HepG2 (cell line): ENCODE measurements around the gene CSNK1D. TPM values are rescaled to one million over a fixed set of nuclear protein-coding genes. Genes with fewer than 3 reads are reported as not detected.

Source experiments
- AGO1 ChIP-seq: fragments of 200-400 bp; formaldehyde crosslinking; IDR thresholded peaks from 2 replicates; pipeline ENCODE4 v1.6.1; 2017; ENCODE audit warnings: mild to moderate bottlenecking, low read depth, low read length, moderate library complexity; ENCODE audit not compliant: poor library complexity, severe bottlenecking
- AKAP8 ChIP-seq: sonication (generic); formaldehyde crosslinking; IDR thresholded peaks from 2 replicates; pipeline ENCODE4 v1.5.1; 2020; ENCODE audit warnings: mild to moderate bottlenecking, missing genetic modification reagents
- ASH2L ChIP-seq: fragments of 300-600, 200-600 bp; sonication (generic); IDR thresholded peaks from 2 replicates; pipeline ENCODE4 v1.7.0; 2017; ENCODE audit warnings: low read depth, mild to moderate bottlenecking, moderate library complexity, mixed read lengths, low read length; ENCODE audit not compliant: insufficient read length
- CBFB ChIP-seq: sonication (generic); formaldehyde crosslinking; IDR thresholded peaks from 2 replicates; pipeline ENCODE4 v1.4.0; 2020; ENCODE audit warnings: missing genetic modification reagents
- GATAD1 ChIP-seq: IDR thresholded peaks from 2 replicates; pipeline ENCODE4 v1.6.1; 2016; ENCODE audit warnings: missing genetic modification reagents, missing compliant biosample characterization
- GMEB2 ChIP-seq: IDR thresholded peaks from 2 replicates; pipeline ENCODE4 v1.6.1; 2016; ENCODE audit warnings: missing biosample characterization, missing genetic modification reagents, low read depth
- HNF1A ChIP-seq, 2 experiments: sonication (generic) in 1 of 2; formaldehyde crosslinking in 1 of 2; IDR thresholded peaks; 2 replicates each; pipeline versions ENCODE4 v1.4.0 to v1.6.1; 2016 to 2020; ENCODE audit warnings: borderline replicate concordance in 1 of 2, low read depth in 1 of 2, mild to moderate bottlenecking in 1 of 2, missing genetic modification reagents in 1 of 2
- ISL2 ChIP-seq: sonication (generic); formaldehyde crosslinking; IDR thresholded peaks from 2 replicates; pipeline ENCODE4 v1.5.0; 2020; ENCODE audit warnings: missing genetic modification reagents
- MIER3 ChIP-seq: IDR thresholded peaks from 2 replicates; pipeline ENCODE4 v1.6.1; 2016; ENCODE audit warnings: missing compliant biosample characterization, borderline replicate concordance
- NFRKB ChIP-seq: fragments of 450-650 bp; IDR thresholded peaks from 2 replicates; pipeline ENCODE4 v1.6.1; 2017
- NR1H2 ChIP-seq: sonication (generic); formaldehyde crosslinking; IDR thresholded peaks from 2 replicates; pipeline ENCODE4 v1.8.1; 2022; ENCODE audit warnings: low read depth, missing genetic modification reagents, borderline replicate concordance
- RFXAP ChIP-seq: sonication (generic); formaldehyde crosslinking; IDR thresholded peaks from 2 replicates; pipeline ENCODE4 v1.4.0; 2020; ENCODE audit warnings: missing genetic modification reagents, borderline replicate concordance
- SAP130 ChIP-seq: IDR thresholded peaks from 2 replicates; pipeline ENCODE4 v1.6.1; 2016; ENCODE audit warnings: low read depth
- SP5 ChIP-seq: IDR thresholded peaks from 2 replicates; pipeline ENCODE4 v1.6.1; 2016; ENCODE audit warnings: low read depth, borderline replicate concordance
- ZBTB49 ChIP-seq: sonication (generic); formaldehyde crosslinking; IDR thresholded peaks from 2 replicates; pipeline ENCODE4 v1.4.0; 2020; ENCODE audit warnings: missing genetic modification reagents, borderline replicate concordance
- ZFP36L2 ChIP-seq: sonication (generic); formaldehyde crosslinking; IDR thresholded peaks from 2 replicates; pipeline ENCODE4 v1.4.0; 2020; ENCODE audit warnings: missing genetic modification reagents
- ZFYVE20 ChIP-seq: sonication (generic); formaldehyde crosslinking; IDR thresholded peaks from 2 replicates; pipeline ENCODE4 v1.8.0; 2023; ENCODE audit warnings: low read depth, mild to moderate bottlenecking, moderate library complexity, missing genetic modification reagents, borderline replicate concordance
- ZNF136 ChIP-seq: sonication (generic); formaldehyde crosslinking; IDR thresholded peaks from 2 replicates; pipeline ENCODE4 v1.8.1; 2022; ENCODE audit warnings: low read depth, mild to moderate bottlenecking, moderate library complexity, missing genetic modification reagents
- ZNF207 ChIP-seq: fragments of 450-650 bp; IDR thresholded peaks from 2 replicates; pipeline ENCODE4 v1.6.1; 2016; ENCODE audit warnings: antibody characterized with exemption, borderline replicate concordance
- ZNF329 ChIP-seq: sonication (generic); formaldehyde crosslinking; IDR thresholded peaks from 2 replicates; pipeline ENCODE4 v1.9.0; 2021; ENCODE audit warnings: low read depth, mild to moderate bottlenecking, missing genetic modification reagents
- ZNF747 ChIP-seq: sonication (generic); formaldehyde crosslinking; IDR thresholded peaks from 2 replicates; pipeline ENCODE4 v1.8.1; 2023; ENCODE audit warnings: missing genetic modification reagents, mild to moderate bottlenecking, borderline replicate concordance
- ZNF776 ChIP-seq: sonication (generic); formaldehyde crosslinking; IDR thresholded peaks from 2 replicates; pipeline ENCODE4 v1.4.0; 2020; ENCODE audit warnings: mild to moderate bottlenecking, missing genetic modification reagents
- polyA plus RNA-seq, 8 experiments: library from polyadenylated mRNA; depleted of rRNA in 3 of 8; stranded (reverse) in 7 of 8; unstranded in 1 of 8; fragments of >200 nt; fragmentation: Illumina TruSeq in 4 of 8; extraction: Trizol in 4 of 8; gene quantifications; 2 replicates each; pipeline versions ENCODE4 v1.2.1 to v1.2.3, GENCODE V29; 2011 to 2016; ENCODE audit warnings: low read depth in 4 of 8, missing spikeins in 1 of 8, mixed read lengths in 1 of 8; ENCODE audit not compliant: insufficient read depth in 1 of 8
- total RNA-seq, 5 experiments: library from RNA; depleted of rRNA; stranded (reverse); fragments of >200 nt; fragmentation: Illumina TruSeq; extraction: Trizol; gene quantifications; 2 replicates each; pipeline ENCODE4 v1.2.3, GENCODE V29; 2016; ENCODE audit warnings: low read depth in 1 of 5

Gene CSNK1D
- total and polyA plus RNA-seq, 2 of the 13 experiments (the other 11 are each of a cell fraction or from before 2014, with no cell fraction given): 31.5 to 128 TPM

GRCh38 chr17:82225368-82226029 is 48.0 kb downstream of the CSNK1D start (continued):
- TF ChIP-seq ASH2L: no peak
- no peak for TF ChIP-seq ZFP36L2
- no peak for TF ChIP-seq ZNF329
- TF ChIP-seq ZNF207: no peak
- TF ChIP-seq ISL2 (CRISPR knock-in tag): no peak
- peak; percentile 76; the same call in 1 of the 2 replicates for TF ChIP-seq ZNF747 (CRISPR knock-in tag)
- peak; percentile 91 for TF ChIP-seq SAP130
- TF ChIP-seq CBFB: peak; percentile 18; the same call in 1 of the 2 replicates
- no peak for TF ChIP-seq HNF1A (IDR thresholded peaks at IDR 0.05; ENCODE audit: low read depth)
- TF ChIP-seq HNF1A (CRISPR knock-in tag; IDR thresholded peaks at IDR 0.05; ENCODE audit: borderline replicate concordance): peak; percentile 51; the same call in 1 of the 2 replicates
- TF ChIP-seq ZBTB49 (CRISPR knock-in tag): no peak
- peak; percentile 84 for TF ChIP-seq SP5 (CRISPR knock-in tag)
- TF ChIP-seq MIER3 (CRISPR knock-in tag): peak; percentile 34; the same call in 1 of the 2 replicates
- no peak for TF ChIP-seq NR1H2 (CRISPR knock-in tag)
- no peak for TF ChIP-seq NFRKB
- TF ChIP-seq GMEB2 (CRISPR knock-in tag): no peak
- no peak; the same call in 1 of the 2 replicates for TF ChIP-seq AKAP8
- peak; percentile 86 for TF ChIP-seq ZNF136 (CRISPR knock-in tag)
- TF ChIP-seq ZNF776: no peak
- 0 out of 2 replicates have a peak, but pooled peaks have one; percentile 12 for TF ChIP-seq RFXAP (CRISPR knock-in tag)
- no peak for TF ChIP-seq ZFYVE20 (CRISPR knock-in tag)
- TF ChIP-seq GATAD1 (CRISPR knock-in tag): peak; percentile 53; the same call in 1 of the 2 replicates
- peak; percentile 43 for TF ChIP-seq AGO1
